Fibroblast of skin of left biceps (primary cell): ENCODE measurements around the gene CFAP20DC.
"Not testable (repeated sequence)": the region's sequence is repeated elsewhere in the genome, so short reads cannot be mapped to it uniquely, and the experiment has no call there.

ENCODE experiments used
- DNase-seq, 2 experiments: peaks; one replicate each; pipeline ENCODE4 v3.0.0-alpha.2; 2013; ENCODE audit warnings: low read depth in 2 of 2

Gene CFAP20DC

DNA sequence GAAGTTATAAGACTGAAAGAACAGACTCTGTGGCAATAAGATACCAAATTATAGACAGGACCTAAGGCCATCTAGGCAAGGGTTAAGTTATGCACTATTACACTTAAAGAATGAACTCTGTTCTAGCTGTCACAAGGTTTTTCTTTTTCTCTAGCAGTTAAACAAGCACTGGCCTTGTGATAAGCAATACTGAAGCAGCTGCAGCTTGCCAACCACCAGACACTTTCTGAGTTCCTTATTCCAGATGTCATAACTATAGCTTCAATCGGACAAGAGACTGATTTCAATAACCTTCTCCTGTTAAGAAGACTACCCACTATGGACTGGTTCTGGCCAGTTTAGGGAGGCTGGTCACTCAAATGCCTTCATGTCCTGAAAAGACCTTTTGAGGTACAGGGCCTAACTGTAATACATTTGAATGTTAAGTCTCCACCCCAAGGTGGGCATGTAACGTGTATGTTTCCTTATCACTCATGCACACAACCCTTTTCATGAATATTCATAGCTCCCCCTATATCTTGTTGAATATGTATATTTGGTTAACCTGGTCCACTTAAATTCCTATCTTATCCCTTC lies 85.8 kb downstream of the CFAP20DC start:
- DNase-seq, result no peak

DNA sequence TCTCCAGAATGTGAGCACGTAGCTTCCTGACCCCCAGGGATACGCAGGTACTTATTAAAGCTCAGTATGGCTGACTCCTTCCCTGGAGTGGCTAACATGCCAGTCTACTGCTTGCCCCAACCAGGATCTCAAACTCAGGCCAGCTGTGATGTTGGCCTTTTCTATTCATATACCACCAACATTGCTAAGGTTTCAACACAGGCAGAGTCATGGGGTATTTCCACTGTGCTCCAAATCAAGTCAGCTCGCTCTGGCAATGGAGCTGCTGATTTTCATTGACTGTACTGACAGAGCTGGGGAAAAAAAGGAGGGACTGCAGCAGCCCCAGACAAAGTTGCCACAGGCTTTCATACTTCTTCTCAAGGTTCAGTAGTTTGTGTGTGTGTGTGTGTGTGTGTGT lies 87.0 kb downstream of the CFAP20DC start:
- DNase-seq, result no peak

DNA sequence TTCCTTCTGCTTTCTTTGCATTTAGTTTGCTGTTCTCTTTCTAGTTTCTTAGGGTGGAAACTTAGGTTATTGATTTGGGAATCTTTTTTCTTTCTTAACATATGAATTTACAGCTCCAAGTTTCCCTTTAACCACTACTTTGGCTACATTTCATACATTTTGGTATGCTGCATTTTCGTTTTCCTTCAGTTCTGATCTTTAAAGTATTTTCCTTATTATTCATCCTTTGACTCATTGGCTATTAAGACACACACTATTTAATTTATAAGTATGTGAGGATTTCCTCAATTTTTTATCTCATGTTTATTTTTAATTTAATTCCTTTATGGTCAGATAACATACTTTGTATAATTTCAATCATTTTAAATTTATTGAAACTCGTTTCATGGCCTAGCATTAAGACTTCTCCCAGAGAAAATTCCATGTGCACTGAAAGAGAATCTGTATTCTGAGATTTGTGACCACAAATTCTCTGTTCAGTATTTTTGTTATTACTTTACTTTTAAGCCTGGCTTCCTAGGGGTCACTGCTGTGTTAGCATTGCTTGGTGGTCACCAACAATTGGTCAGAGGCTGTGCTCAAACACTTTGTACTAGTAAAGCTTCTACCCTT lies 87.7 kb downstream of the CFAP20DC start:
- DNase-seq, result peak; percentile 28 to 31

DNA sequence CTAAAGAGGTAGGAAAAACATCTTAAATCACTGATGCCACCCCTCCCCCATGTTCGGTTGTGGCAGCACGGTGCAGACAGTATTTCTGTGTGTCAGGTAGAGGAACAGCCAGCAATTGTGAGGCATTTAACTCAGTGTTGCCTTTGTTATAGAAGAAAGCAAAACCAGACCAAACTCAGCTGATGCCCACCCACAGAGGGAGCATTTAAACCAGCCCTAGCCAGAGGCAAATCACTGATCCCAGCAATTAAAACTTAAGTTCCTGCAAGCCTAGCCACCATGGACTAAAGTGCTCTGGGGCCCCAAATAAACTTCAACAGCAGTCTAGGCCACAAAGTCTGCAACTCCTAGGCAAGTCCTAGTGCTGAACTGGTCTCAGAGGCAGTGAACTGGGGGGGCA lies 94.5 kb downstream of the CFAP20DC start:
- no peak for DNase-seq

DNA sequence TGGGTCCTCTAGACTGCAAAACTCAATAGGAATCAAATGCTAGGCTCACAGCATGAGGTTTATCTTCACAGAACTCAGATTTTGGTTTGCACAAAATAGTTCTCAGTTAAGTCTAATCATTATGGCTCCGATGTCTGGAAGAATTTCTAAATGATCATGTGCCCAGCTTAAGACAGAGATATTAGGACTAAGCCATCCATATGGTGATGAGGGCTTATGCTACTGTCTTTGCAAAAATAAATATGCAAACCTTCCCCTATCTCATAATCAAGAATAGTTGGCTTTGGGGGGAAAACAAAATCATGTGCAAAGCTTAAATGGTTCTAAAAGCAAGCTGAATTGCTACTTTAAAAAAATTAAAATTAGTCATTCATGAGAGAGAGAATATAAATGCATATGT lies 96.5 kb downstream of the CFAP20DC start:
- DNase-seq, result no peak

DNA sequence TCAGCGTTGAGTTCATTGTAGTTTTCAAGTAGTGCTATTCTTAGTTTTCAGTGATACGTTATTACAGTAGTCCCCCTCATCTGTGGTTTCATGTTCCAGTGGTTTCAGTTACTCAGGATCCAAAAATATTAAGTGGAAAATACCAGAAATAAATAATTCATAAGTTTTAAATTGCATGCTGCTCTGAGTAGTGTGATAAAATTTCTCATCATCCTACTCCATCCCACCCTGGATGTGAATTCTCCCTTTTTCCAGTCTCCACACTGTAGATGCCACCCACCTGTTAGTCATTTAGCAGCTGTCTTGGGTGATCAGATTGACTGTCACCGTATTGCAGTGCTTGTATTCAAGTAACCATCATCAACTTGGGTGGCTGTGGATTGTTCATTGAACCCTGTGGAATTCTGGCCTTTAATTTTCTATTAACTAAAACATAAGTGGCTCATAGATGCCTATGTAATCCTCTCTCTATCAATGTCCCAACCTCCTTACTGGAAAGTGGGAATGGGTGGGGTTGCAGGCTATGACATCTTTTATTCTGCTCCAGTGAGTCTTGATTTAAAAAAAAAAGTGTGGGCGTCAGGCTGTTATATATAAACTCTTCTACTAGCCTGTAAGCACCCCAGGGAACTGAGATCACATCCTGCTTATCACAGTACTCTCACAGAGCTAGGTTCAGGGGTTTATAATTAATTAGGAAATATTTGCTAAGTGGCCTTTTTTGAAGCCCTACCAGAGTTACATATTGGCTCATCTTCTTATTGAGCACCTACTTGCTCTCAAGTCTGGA lies 97.5 kb downstream of the CFAP20DC start:
- DNase-seq, result no peak

DNA sequence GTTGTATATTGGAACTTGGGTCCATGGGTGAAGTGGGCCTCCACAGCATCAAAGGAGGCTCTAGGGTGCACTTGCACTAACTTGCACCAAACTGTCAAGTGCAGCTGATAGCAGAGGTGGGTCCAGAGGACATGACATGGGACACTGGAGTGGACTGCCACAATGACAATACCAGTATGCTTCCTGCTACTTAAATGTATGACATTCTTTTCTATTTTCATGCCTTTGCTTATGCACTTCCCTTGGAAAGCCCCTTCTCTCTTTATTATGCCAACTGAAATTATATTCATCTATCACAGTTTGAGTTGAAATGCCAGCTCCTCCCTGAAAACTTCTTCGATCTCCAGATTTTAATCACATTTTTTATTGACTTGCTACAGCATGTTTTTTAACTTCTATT lies 101.8 kb downstream of the CFAP20DC start:
- no peak for DNase-seq

DNA sequence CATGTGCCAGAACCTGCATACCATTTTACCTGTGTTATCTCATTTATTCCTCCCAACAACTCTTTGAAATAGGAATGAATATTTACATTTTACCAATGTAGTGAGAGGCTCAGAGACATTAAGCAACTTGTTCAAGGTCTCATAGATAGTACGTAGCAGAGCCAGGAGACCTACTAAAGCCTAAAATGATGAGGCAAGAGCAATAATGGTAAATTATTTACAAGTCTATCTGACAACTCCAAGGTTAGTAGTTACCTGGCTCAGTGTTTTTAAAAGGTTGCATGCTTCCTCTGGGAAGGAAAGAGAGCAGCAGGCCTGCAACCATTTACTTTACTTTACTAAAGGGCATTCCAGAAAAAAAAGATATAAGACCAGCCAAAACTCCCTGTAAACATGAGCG lies 103.0 kb downstream of the CFAP20DC start:
- no peak for DNase-seq

DNA sequence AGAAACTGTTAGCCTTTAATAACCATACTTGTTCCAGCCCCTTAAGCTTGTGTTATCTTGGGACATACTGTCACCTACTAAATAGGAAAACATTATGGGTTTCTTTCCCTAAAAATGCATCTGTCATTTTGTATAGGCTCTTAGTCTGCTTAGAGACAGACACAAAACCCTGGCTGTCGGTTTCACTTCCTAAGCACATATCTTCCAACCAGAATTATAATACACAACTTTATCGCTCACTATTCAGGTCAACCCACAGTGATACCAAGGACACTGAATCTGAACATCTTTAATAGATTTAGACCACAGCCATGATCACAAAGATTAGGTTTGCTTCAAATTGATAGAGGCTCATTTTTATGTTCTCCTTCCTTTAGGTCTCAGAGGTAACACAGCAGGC lies 111.8 kb downstream of the CFAP20DC start:
- DNase-seq, result no peak

DNA sequence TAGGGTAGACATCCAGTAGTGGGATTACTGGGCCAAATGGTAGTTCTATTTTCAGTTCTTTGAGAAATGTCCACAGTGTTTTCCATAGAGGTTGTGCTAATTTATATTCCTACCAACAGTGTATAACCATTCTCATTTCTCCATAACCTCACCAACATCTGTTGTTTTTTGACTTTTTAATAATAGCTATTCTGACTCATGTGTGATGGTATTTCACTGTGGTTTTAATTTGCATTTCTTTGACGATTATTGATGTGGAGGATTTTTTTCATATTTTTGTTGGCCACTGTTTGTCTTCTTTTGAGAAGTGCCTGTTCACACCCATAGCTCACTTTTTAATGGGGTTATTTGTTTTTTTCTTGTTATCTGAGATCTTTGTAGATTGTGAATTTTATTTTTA lies 125.2 kb downstream of the CFAP20DC start:
- DNase-seq, result peak; percentile 15 to 20

DNA sequence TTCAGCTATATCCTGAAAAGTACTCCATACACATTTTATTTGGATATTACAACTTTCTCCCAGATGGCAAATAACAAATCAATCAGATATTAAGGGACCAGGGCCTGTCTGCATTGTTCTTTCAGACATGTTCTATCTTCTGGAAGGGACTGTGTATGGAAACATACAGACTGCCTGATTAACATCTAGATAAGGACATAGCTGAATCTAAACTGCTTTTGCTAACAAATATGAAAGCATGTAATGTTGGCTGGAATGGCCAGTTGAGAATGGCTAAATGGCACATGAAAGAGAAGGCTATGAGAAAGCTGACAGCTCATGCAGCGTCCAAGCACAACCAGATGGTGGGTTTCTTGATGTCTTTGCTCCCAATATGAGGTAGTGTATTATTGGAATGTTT lies 149.4 kb downstream of the CFAP20DC start:
- no peak for DNase-seq

DNA sequence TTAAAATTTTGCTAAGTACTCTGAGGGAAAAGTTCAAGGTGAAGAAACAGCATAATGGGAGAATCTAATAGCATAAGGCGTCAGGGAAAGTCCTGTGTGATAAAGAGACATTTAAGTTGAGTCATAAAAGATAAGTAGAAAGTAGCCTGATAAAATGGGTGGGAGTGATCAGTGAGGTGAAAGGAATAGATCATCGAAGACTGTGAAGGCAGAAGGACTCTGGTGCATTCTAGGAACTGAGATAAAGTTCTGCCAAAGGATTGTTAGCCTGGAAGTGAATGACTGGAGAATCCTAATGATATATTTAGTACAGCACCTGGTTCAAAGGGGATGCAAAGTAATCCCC lies 149.9 kb downstream of the CFAP20DC start:
- no peak for DNase-seq

DNA sequence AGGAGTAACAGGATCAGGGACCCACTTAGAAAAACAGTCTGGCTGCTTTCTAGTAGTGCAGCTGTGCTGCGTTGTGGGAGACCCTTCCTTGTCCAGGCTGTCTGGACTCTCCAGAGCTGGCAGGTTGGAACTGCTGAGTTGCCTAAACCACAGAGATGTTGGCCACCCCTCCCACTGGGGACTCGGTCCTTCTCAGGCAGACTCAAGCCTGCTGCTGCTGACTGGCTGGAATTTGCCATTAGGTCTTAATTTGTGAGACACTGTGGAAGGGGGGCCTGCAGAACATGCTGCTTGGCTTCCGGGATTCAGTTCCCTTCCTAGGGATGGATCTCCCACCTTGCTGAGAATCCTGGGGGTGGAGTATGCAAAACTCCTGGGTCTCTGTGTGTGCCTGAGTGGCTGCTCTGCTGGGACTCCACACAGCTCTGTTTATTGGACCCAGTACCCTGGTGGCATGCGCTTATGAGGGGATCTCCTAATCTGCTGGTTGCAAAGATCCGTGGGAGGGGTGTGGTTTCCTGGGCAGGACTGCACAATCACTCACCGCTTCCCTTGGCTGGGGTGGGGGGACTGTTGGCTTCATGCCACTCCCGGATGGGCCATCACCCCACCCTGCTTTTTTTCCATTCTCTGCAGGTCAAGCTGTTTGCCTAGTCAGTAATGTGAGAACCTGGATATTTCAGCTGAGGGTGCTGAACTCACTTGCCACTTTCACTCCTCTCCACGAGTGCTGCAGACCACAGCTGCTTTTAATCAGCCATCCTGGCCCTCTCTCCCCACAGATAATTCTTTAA lies 150.5 kb downstream of the CFAP20DC start:
- DNase-seq, result no peak

DNA sequence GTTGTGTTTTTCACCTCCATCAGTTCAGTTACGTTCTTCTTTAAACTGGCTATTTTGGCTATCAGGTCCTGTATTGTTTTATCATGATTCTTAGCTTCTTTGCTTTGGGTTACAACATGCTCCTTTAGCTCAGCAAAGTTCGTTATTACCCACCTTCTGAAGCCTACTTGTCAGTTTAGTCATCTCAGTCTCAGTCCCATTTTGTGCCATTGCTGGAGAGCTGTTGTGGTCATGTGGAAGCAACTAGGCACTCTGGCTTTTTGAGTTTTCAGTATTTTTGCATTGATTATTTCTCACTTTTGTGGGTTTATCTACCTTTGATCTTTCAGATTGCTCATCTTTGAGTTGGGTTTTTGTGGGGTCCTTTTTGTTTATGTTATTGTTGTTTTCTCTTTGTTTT lies 151.3 kb downstream of the CFAP20DC start:
- DNase-seq, result no peak

DNA sequence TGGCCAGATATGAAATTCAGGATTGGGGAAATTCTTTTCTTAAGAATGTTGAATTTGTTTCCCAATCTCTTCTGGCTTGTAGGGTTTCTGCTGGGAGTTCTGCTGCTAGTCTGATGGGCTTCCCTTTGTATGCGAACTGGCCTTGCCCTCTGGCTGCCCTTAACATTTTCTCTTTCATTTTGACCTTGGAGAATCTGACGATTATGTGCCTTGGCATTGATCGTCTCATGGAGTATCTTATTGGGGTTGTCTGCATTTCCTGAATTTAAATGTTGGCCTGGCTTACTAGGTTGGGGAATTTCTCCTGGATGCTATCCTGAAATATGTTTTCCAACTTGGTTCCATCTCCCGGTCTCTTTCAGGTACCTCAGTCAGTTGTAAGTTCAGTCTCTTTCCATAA lies 152.2 kb downstream of the CFAP20DC start:
- DNase-seq, result no peak

DNA sequence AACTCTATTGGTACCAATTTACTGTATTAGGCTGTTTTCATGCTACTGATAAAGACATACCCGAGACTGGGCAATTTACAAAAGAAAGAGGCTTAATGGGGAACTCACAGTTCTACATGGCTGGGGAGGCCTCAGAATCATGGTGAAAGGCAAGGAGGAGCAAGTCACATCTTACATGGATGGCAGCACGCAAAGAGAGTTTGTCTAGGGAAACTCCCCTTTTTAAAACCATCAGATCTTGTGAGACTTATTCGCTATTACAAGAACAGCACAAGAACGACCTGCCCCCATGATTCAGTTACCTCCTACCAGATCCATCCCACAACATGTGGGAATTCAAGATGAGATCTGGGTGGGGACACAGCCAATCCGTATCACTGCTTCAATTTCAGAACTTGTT lies 154.1 kb downstream of the CFAP20DC start:
- not testable (repeated sequence) for DNase-seq

DNA sequence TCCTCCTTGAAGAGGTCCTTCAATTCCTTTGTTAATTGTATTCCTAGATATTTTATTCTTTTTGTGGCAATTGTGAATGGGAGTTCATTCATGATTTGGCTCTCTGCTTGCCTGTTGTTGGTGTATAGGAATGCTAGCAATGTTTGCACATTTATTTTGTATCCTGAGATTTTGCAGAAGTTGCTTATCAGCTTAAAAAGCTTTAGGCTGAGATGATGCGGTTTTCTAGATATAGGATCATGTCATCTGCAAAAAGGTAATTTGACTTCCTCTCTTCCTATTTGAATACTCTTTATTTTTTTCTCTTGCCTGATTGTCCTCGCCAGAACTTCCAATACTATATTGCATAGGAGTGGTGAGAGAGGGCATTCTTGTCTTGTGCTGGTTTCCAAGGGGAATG lies 157.3 kb downstream of the CFAP20DC start:
- DNase-seq, result not testable (repeated sequence)

DNA sequence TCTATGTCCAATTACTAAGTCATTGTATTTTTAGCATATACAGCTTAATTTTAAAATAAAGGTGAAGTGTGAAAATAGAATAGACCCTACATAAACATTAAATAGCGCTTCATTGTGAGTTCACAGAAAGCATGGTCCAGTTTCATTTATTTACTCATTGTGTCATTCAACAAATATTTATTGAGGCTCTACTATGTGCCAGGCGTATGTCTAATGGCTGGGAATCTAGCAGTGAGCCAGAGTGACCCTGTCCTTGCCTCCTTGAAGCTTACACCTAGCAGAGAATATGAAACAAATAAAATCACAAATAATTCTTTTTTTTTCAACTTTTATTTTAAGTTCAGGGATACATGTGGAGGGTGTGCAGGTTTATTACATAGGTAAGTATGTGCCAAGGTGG lies 161.7 kb downstream of the CFAP20DC start:
- no peak for DNase-seq

DNA sequence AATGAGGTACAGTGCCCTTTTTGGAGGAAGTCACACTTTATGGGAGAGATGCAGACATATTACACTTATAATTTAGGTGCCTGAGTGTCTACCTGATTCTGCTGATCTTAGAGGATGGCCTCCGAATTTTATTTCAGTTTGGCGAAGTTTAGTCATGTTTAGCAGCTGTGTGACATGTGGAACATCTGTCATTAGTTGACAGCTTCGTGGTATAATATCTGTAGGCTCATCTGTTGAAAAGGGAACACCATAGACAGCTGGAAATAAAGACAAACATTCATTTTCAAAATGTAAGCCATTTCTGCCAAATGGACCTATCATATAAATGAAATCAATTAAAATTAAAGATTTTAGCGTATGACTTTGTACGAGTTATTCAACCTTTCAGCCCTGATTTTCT lies 165.4 kb downstream of the CFAP20DC start:
- no peak for DNase-seq

DNA sequence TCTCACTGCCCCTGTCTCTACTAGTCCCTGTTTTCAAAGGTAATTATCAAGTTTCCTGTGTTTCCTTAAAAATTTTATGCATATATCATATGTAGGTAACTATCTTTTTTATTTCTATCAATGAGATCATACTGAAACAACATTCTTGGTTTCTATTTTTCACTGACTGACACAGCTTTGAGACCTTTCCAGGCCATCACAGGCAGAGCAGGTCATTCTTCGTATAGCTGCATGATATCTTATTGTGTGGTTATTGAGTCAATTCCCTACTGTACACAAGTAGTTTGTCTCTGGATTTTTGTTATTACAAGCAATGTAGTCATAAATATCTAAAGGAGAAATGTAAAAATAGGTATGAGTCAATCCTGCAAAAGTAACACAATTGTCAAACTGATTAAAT lies 169.6 kb downstream of the CFAP20DC start:
- no peak for DNase-seq

DNA sequence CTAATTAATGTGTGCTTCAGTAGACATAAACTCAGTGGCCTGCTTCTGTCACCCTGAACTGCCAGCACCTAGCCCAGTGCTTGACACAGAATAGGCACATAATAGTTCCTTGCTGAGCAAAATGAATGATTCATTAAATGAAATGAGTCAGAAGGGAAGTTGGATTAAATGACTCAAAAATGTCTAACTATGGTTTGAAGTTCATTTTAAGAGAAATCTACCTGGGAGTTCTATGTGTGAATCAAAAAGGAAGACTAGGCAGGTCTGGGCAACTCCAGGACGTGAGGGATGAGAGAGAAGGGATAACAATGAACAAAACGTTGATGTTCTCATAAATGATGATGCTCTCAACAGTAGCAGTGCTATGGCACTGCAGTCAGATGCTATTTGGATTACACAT lies 175.0 kb downstream of the CFAP20DC start:
- DNase-seq, result no peak

DNA sequence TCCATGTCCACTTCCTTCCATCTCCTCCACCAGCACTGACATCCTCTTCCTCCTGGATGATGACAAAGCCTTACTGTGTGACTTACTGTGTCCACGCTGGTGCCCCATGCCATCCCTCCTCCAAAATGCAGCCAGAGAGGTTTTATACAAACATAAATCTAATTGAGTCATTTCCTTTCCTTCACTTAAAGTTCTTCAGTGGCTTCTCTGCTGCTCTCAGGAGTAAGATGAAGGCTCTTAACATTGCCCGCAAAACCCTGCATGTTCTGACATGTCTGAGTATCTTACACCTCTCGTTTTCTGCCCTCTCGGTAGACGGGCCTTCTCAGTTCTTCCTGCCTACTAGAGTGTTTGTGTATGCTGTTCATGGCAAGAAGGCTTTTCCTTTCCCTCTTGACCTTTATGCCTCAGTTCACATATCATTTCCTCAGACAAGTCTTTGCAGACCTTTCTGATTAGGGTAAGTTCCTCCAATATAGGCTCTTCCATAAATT lies 175.5 kb downstream of the CFAP20DC start:
- no peak for DNase-seq
